HCT116 (cell line): Measurements from ENCODE around the gene SUSD2. TPM values are rescaled to one million over a fixed set of nuclear protein-coding genes. Genes with fewer than 3 reads are reported as not detected.

Experiments
- ATAC-seq: fragments of 200-7000 bp; cut with Tn5 transposase; 2 replicates; pipeline ENCODE4 v1.9.1; 2020; ENCODE audit warnings: mild to moderate bottlenecking, moderate library complexity
- BruUV-seq: library from RNA; stranded (reverse); fragments of 400-500 nt; replicated peaks from 2 replicates; lab custom pipeline; 2021; lab: Mats Ljungman, UMichigan
- CTCF ChIA-PET: fragments of 300-600 bp; sonication (Branson Sonifier 250); formaldehyde crosslinking; loops from one replicate; lab custom pipeline; 2021; ENCODE audit warnings: antibody characterized with exemption; lab: Charles Lee
- POLR2A ChIA-PET: fragments of 300-600, 350-600 bp; sonication (Branson Sonifier 250); formaldehyde crosslinking; loops from one replicate; lab custom pipeline; 2021; ENCODE audit warnings: antibody characterized with exemption; lab: Charles Lee
- RAD21 ChIA-PET, 2 experiments: fragments of 300-600 bp; sonication (Branson Sonifier 250); formaldehyde crosslinking; loops; one replicate each; lab custom pipeline; 2023; ENCODE audit warnings: low total read pairs in 2 of 2; ENCODE audit not compliant: uncharacterized antibody in 2 of 2, unreplicated experiment in 2 of 2, low non-redundant PET in 1 of 2; lab: Charles Lee
- DNase-seq: peaks from one replicate; pipeline ENCODE4 v3.0.0-alpha.2; 2010; ENCODE audit warnings: low read depth, low spot score
- H2AFZ ChIP-seq: fragments of 200-600 bp; shearing (Covaris generic), sonication (generic); 2 replicates; pipeline ENCODE4 v1.6.1; 2017; ENCODE audit warnings: low read depth, mixed run types, mixed read lengths, antibody characterized with exemption, low read length; ENCODE audit not compliant: poor library complexity, severe bottlenecking
- H3K27ac ChIP-seq: 2 replicates; pipeline ENCODE4 v1.5.1; 2012; ENCODE audit warnings: low read depth, low read length
- H3K27me3 ChIP-seq: fragments of 200-600 bp; sonication (generic); 2 replicates; pipeline ENCODE4 v1.6.1; 2016; ENCODE audit warnings: mixed run types, low read length, mixed read lengths; ENCODE audit not compliant: insufficient read depth
- H3K36me3 ChIP-seq, 2 experiments: fragments of 200-500 bp in 1 of 2; fragments of 200-600 bp in 1 of 2; sonication (Bioruptor generic) in 1 of 2; sonication (generic) in 1 of 2; 2 replicates each; pipeline versions ENCODE4 v1.5.1 to v1.6.1; 2014 to 2016; ENCODE audit warnings: low read length in 2 of 2, inconsistent platforms in 1 of 2, mixed read lengths in 1 of 2, mixed run types in 1 of 2; ENCODE audit not compliant: insufficient read depth in 2 of 2, control insufficient read depth in 1 of 2
- H3K4me1 ChIP-seq, 2 experiments: fragments of 200-600 bp in 1 of 2; sonication (generic) in 1 of 2; 2 replicates each; pipeline versions ENCODE4 v1.5.1 to v1.6.1; 2012 to 2017; ENCODE audit warnings: low read length in 2 of 2, inconsistent platforms in 1 of 2, mild to moderate bottlenecking in 1 of 2, mixed read lengths in 1 of 2, mixed run types in 1 of 2, moderate library complexity in 1 of 2; ENCODE audit not compliant: insufficient read depth in 2 of 2, control insufficient read depth in 1 of 2
- H3K4me2 ChIP-seq: fragments of 200-600 bp; sonication (generic); 2 replicates; pipeline ENCODE4 v1.6.1; 2017; ENCODE audit warnings: mixed run types, low read length, mixed read lengths
- H3K4me3 ChIP-seq, 2 experiments: fragments of 200-600 bp in 1 of 2; sonication (generic) in 1 of 2; replicated peaks in 1 of 2; 2 replicates each; pipeline ENCODE4 v1.5.1; 2011 to 2016; ENCODE audit warnings: low read length in 2 of 2, control low read depth in 1 of 2, low read depth in 1 of 2, mild to moderate bottlenecking in 1 of 2, mixed read lengths in 1 of 2, mixed run types in 1 of 2
- H3K79me2 ChIP-seq: fragments of 200-600 bp; sonication (generic); 2 replicates; pipeline ENCODE4 v1.6.1; 2017; ENCODE audit warnings: mild to moderate bottlenecking, mixed run types, low read length, moderate library complexity, mixed read lengths; ENCODE audit not compliant: insufficient read depth
- H3K9ac ChIP-seq: fragments of 200-600 bp; sonication (generic); 2 replicates; pipeline ENCODE4 v1.6.1; 2016; ENCODE audit warnings: low read length, mixed read lengths
- H3K9me2 ChIP-seq: fragments of 200-600 bp; sonication (generic), shearing (Covaris generic); 2 replicates; pipeline ENCODE4 v1.6.1; 2017; ENCODE audit warnings: mixed run types, mild to moderate bottlenecking, moderate library complexity; ENCODE audit not compliant: insufficient read depth
- H3K9me3 ChIP-seq, 2 experiments: fragments of 200-500 bp in 1 of 2; fragments of 200-600 bp in 1 of 2; sonication (Bioruptor generic) in 1 of 2; sonication (generic) in 1 of 2; 2 replicates each; pipeline ENCODE4 v1.6.1; 2014 to 2017; ENCODE audit warnings: low read length in 2 of 2, mixed read lengths in 2 of 2, inconsistent platforms in 1 of 2, low read depth in 1 of 2, mild to moderate bottlenecking in 1 of 2, mixed run types in 1 of 2, moderate library complexity in 1 of 2; ENCODE audit not compliant: control insufficient read depth in 1 of 2, insufficient read depth in 1 of 2
- H4K20me1 ChIP-seq: fragments of 200-600 bp; sonication (generic), shearing (Covaris generic); 2 replicates; pipeline ENCODE4 v1.6.1; 2017; ENCODE audit warnings: mixed run types, mild to moderate bottlenecking, moderate library complexity; ENCODE audit not compliant: insufficient read depth
- CBX3 ChIP-seq: IDR thresholded peaks from 2 replicates; pipeline ENCODE4 v1.6.1; 2012; ENCODE audit warnings: low read depth
- CEBPB ChIP-seq: IDR thresholded peaks from 2 replicates; pipeline ENCODE4 v1.6.1; 2012; ENCODE audit warnings: low read depth
- EGR1 ChIP-seq: IDR thresholded peaks from 2 replicates; pipeline ENCODE4 v1.6.1; 2012; ENCODE audit warnings: low read depth
- EZH2 ChIP-seq: fragments of 200-600 bp; sonication (generic); IDR thresholded peaks from 2 replicates; pipeline ENCODE4 v1.6.1; 2017; ENCODE audit warnings: antibody characterized with exemption, mixed run types
- EZH2phosphoT487 ChIP-seq: fragments of 200-600 bp; IDR thresholded peaks from 2 replicates; pipeline ENCODE4 v1.6.1; 2018; ENCODE audit warnings: antibody characterized with exemption, borderline replicate concordance
- FOSL1 ChIP-seq: IDR thresholded peaks from 2 replicates; pipeline ENCODE4 v1.6.1; 2012; ENCODE audit warnings: low read depth
- POLR2A ChIP-seq: IDR thresholded peaks from 2 replicates; pipeline ENCODE4 v1.7.0; 2011; ENCODE audit warnings: borderline replicate concordance; ENCODE audit not compliant: insufficient read depth, insufficient read length; ENCODE audit errors: extremely low read depth
- POLR2AphosphoS5 ChIP-seq: IDR thresholded peaks from 2 replicates; pipeline ENCODE4 v1.6.1; 2011; ENCODE audit warnings: mild to moderate bottlenecking, low read depth, low read length, moderate library complexity
- SIN3A ChIP-seq: IDR thresholded peaks from 2 replicates; pipeline ENCODE4 v1.6.1; 2012; ENCODE audit warnings: low read depth
- SRF ChIP-seq: IDR thresholded peaks from 2 replicates; pipeline ENCODE4 v1.6.1; 2012; ENCODE audit warnings: low read depth
- TCF7L2 ChIP-seq: IDR thresholded peaks from 2 replicates; pipeline ENCODE4 v1.7.0; 2011; ENCODE audit warnings: borderline replicate concordance, inconsistent platforms; ENCODE audit not compliant: insufficient read depth, insufficient read length; ENCODE audit errors: extremely low read depth
- YY1 ChIP-seq: IDR thresholded peaks from 2 replicates; pipeline ENCODE4 v1.6.1; 2011; ENCODE audit warnings: low read length, low read depth, moderate library complexity, mild to moderate bottlenecking; ENCODE audit not compliant: insufficient replicate concordance; ENCODE audit errors: extremely low read depth
- ZNF274 ChIP-seq: fragments of 200-500 bp; sonication (Bioruptor generic); IDR thresholded peaks from 2 replicates; pipeline ENCODE4 v1.6.1; 2014; ENCODE audit warnings: mild to moderate bottlenecking, low read depth, low read length, inconsistent platforms
- intact Hi-C: fragments of 100-400 bp; cut with micrococcal nuclease; formaldehyde crosslinking; loops from 2 replicates; pipeline ENCODE4 v1.10.0; 2022
- total RNA-seq: library from RNA; stranded (reverse); gene quantifications from one replicate; pipeline ENCODE4 v1.2.1, GENCODE V29; 2021; ENCODE audit not compliant: unreplicated experiment
- TF ChIP-seq, protein P1 (sequence below): IDR thresholded peaks from 2 replicates; pipeline ENCODE4 v1.6.1; 2011; ENCODE audit warnings: mild to moderate bottlenecking, low read length, moderate library complexity; ENCODE audit not compliant: insufficient replicate concordance; ENCODE audit errors: extremely low read depth
- TF ChIP-seq, protein P2 (sequence below): IDR thresholded peaks from 2 replicates; pipeline ENCODE4 v1.6.1; 2012; ENCODE audit warnings: low read depth
- TF ChIP-seq, protein P3 (sequence below), 3 experiments: fragments of 200-600 bp in 1 of 3; sonication (generic) in 1 of 3; IDR thresholded peaks in 2 of 3; conservative IDR thresholded peaks in 1 of 3; 2 replicates each; pipeline ENCODE4 v1.5.1; 2012 to 2017; ENCODE audit warnings: low read depth in 2 of 3, low read length in 2 of 3, antibody characterized with exemption in 1 of 3, borderline replicate concordance in 1 of 3, control low read depth in 1 of 3, mild to moderate bottlenecking in 1 of 3, mixed read lengths in 1 of 3, mixed run types in 1 of 3, moderate library complexity in 1 of 3; ENCODE audit not compliant: insufficient read depth in 1 of 3

SUSD2 gene
- total RNA-seq, 1 experiment from 2014 or later, result 6.6 TPM

DNA sequence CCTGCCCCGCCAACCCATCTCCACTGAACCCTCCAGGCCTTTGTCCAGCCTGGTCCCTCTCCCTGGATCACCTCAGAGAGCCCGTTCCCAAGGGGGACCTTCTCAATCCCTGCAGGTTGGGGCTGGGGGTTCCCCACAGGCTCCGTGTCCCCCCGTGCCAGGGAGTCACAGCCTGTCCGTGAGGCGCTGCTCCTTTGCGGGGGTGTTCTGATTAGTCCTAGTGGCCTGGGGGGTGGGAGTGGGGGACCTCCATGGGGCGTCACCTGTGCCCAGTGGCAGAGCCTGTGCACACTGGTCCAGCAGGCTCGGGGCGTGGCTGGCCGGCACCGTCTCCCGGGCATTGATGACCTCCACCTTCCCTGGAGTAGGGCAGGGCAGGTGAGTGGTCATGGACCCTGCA, 51.9 kb downstream of the SUSD2 start:
- H4K20me1 ChIP-seq, result no peaks in the 10 kb centered on the region
- H3K27me3 ChIP-seq, result no peaks in the 10 kb centered on the region
- RAD21 ChIA-PET, result no interaction called here
- no peak overlapping the region for H3K27ac ChIP-seq
- H3K79me2 ChIP-seq, result no peaks in the 10 kb centered on the region
- DNase-seq, result no peak
- intact Hi-C loops, result no loop called here
- CTCF ChIA-PET, result interaction anchor here (3.1 kb wide), 1 partner anchor 43 kb away, joined by 40 read pairs; no protein-coding TSS in a partner anchor
- H3K4me2 ChIP-seq, result no peak overlapping the region
- no peak overlapping the region for H3K4me3 ChIP-seq
- no peak for ATAC-seq
- POLR2A ChIA-PET, result no interaction called here
- no peak overlapping the region for H2AFZ ChIP-seq
- peaks cover 18% of the 10 kb centered on the region in 2 experiments; a peak in 3 of 4 replicates for H3K4me1 ChIP-seq
- no peak overlapping the region for H3K9ac ChIP-seq
- no TSS peak for BruUV-seq
- H3K36me3 ChIP-seq, result no peaks in the 10 kb centered on the region
- H3K9me3 ChIP-seq, result no peaks in the 10 kb centered on the region
- no peaks in the 10 kb centered on the region for H3K9me2 ChIP-seq
- no peak for TF ChIP-seq SRF
- TF ChIP-seq SIN3A, result no peak
- no peak for TF ChIP-seq POLR2AphosphoS5
- no peak for TF ChIP-seq CBX3
- no peak for TF ChIP-seq EGR1
- TF ChIP-seq, protein P1, sequence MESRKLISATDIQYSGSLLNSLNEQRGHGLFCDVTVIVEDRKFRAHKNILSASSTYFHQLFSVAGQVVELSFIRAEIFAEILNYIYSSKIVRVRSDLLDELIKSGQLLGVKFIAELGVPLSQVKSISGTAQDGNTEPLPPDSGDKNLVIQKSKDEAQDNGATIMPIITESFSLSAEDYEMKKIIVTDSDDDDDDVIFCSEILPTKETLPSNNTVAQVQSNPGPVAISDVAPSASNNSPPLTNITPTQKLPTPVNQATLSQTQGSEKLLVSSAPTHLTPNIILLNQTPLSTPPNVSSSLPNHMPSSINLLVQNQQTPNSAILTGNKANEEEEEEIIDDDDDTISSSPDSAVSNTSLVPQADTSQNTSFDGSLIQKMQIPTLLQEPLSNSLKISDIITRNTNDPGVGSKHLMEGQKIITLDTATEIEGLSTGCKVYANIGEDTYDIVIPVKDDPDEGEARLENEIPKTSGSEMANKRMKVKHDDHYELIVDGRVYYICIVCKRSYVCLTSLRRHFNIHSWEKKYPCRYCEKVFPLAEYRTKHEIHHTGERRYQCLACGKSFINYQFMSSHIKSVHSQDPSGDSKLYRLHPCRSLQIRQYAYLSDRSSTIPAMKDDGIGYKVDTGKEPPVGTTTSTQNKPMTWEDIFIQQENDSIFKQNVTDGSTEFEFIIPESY, result no peak
- TF ChIP-seq ZNF274, result no peak
- TF ChIP-seq, protein P2, sequence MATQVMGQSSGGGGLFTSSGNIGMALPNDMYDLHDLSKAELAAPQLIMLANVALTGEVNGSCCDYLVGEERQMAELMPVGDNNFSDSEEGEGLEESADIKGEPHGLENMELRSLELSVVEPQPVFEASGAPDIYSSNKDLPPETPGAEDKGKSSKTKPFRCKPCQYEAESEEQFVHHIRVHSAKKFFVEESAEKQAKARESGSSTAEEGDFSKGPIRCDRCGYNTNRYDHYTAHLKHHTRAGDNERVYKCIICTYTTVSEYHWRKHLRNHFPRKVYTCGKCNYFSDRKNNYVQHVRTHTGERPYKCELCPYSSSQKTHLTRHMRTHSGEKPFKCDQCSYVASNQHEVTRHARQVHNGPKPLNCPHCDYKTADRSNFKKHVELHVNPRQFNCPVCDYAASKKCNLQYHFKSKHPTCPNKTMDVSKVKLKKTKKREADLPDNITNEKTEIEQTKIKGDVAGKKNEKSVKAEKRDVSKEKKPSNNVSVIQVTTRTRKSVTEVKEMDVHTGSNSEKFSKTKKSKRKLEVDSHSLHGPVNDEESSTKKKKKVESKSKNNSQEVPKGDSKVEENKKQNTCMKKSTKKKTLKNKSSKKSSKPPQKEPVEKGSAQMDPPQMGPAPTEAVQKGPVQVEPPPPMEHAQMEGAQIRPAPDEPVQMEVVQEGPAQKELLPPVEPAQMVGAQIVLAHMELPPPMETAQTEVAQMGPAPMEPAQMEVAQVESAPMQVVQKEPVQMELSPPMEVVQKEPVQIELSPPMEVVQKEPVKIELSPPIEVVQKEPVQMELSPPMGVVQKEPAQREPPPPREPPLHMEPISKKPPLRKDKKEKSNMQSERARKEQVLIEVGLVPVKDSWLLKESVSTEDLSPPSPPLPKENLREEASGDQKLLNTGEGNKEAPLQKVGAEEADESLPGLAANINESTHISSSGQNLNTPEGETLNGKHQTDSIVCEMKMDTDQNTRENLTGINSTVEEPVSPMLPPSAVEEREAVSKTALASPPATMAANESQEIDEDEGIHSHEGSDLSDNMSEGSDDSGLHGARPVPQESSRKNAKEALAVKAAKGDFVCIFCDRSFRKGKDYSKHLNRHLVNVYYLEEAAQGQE, result no peak
- TF ChIP-seq, protein P3, sequence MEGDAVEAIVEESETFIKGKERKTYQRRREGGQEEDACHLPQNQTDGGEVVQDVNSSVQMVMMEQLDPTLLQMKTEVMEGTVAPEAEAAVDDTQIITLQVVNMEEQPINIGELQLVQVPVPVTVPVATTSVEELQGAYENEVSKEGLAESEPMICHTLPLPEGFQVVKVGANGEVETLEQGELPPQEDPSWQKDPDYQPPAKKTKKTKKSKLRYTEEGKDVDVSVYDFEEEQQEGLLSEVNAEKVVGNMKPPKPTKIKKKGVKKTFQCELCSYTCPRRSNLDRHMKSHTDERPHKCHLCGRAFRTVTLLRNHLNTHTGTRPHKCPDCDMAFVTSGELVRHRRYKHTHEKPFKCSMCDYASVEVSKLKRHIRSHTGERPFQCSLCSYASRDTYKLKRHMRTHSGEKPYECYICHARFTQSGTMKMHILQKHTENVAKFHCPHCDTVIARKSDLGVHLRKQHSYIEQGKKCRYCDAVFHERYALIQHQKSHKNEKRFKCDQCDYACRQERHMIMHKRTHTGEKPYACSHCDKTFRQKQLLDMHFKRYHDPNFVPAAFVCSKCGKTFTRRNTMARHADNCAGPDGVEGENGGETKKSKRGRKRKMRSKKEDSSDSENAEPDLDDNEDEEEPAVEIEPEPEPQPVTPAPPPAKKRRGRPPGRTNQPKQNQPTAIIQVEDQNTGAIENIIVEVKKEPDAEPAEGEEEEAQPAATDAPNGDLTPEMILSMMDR (IDR thresholded peaks at IDR 0.05 in 2 of 3, conservative IDR thresholded peaks at IDR 0.05 in 1 of 3; ENCODE audit: borderline replicate concordance in 1 of 3, insufficient read depth in 1 of 3, low read depth in 2 of 3, low read length in 2 of 3), result no peak
- no peak for TF ChIP-seq EZH2
- TF ChIP-seq POLR2A, result no peak
- no peak for TF ChIP-seq CEBPB
- TF ChIP-seq EZH2phosphoT487, result no peak
- no peak for TF ChIP-seq FOSL1
- TF ChIP-seq TCF7L2, result no peak
- TF ChIP-seq YY1, result no peak
